22Rv1 (cell line): ENCODE measurements around the gene RORC.

Experiments
- CTCF ChIP-seq: fragments of 450-650 bp; IDR thresholded peaks from 2 replicates; pipeline ENCODE4 v1.5.1; 2017; ENCODE audit warnings: mild to moderate bottlenecking
- ZFX ChIP-seq: fragments of 450-650 bp; IDR thresholded peaks from 2 replicates; pipeline ENCODE4 v1.6.1; 2017; ENCODE audit warnings: antibody characterized with exemption, borderline replicate concordance

DNA sequence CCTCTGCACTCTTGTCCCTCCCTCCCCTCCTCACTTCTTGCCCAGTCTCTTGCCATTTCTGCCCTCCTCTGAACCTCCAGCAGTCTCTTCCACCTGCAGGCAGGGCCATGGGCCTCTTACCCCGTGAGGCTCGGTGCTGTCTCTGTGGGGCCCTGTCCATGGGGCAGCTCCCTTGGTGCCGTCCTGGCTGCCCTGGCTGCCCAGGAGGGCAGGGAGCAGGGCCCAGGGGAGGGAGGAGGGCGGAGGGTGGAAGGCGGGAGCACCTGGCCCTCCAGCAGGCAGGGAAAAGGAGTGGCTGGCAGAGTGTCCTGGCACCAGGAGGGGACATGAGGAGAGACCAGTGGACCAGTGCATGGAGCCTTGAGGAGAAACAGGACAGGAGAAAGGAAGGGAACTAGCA, at the start of gene RORC:
- TF ChIP-seq CTCF, result no peak
- TF ChIP-seq ZFX, result no peak
